T-cell (primary cell): ENCODE measurements around the gene CCT3. TPM values are rescaled to one million over a fixed set of nuclear protein-coding genes. Genes with fewer than 3 reads are reported as not detected.
"Not testable (repeated sequence)": the region's sequence is repeated elsewhere in the genome, so short reads cannot be mapped to it uniquely, and the experiment has no call there.

Source experiments
- ATAC-seq, 4 experiments: fragments of 200-7000 bp in 3 of 4; fragments of 150-1000 bp in 1 of 4; cut with Tn5 transposase; replicated peaks in 1 of 4; 1 replicate in 3 of 4; 2 replicates in 1 of 4; pipeline ENCODE4 v1.10.0; 2021; ENCODE audit warnings: moderate library complexity in 3 of 4, mild to moderate bottlenecking in 2 of 4, moderate number of reproducible peaks in 1 of 4
- CTCF ChIA-PET, 2 donors: fragments of 300-600 bp; sonication (Branson Sonifier 250); formaldehyde crosslinking; loops; one replicate each; lab custom pipeline; 2022; ENCODE audit warnings: antibody characterized with exemption in 2 of 2; lab: Charles Lee
- POLR2A ChIA-PET, 2 donors: fragments of 300-600 bp; sonication (Branson Sonifier 250); formaldehyde crosslinking; loops; one replicate each; lab custom pipeline; 2022; ENCODE audit warnings: antibody characterized with exemption in 2 of 2; lab: Charles Lee
- DNase-seq, 35 experiments: peaks; one replicate each; pipeline versions ENCODE4 v3.0.0 to v3.0.0-alpha.2; 2013 to 2023
- H3K27ac ChIP-seq: one replicate; pipeline ENCODE4 v1.5.1; 2013; ENCODE audit warnings: low read length
- H3K27me3 ChIP-seq, 2 experiments: replicated peaks in 1 of 2; 1 replicate in 1 of 2; 2 replicates in 1 of 2; pipeline versions ENCODE4 v1.6.1 to v1.7.0; 2013; ENCODE audit warnings: low read length in 1 of 2, mixed read lengths in 1 of 2; ENCODE audit not compliant: control insufficient read depth in 2 of 2, insufficient read depth in 2 of 2; ENCODE audit errors: extremely low read depth in 1 of 2
- H3K36me3 ChIP-seq, 2 donors: 1 replicate in 1 of 2; 2 replicates in 1 of 2; pipeline versions ENCODE4 v1.6.1 to v1.7.0; 2013; ENCODE audit warnings: low read length in 1 of 2; ENCODE audit not compliant: control insufficient read depth in 2 of 2, insufficient read depth in 1 of 2; ENCODE audit errors: extremely low read depth in 1 of 2
- H3K4me1 ChIP-seq, 2 experiments: 1 replicate in 1 of 2; 2 replicates in 1 of 2; pipeline versions ENCODE4 v1.6.1 to v1.7.0; 2013; ENCODE audit warnings: low read length in 2 of 2, mixed read lengths in 1 of 2; ENCODE audit not compliant: insufficient read depth in 2 of 2, control insufficient read depth in 1 of 2; ENCODE audit errors: extremely low read depth in 1 of 2
- H3K4me3 ChIP-seq, 2 donors: 1 replicate in 1 of 2; 2 replicates in 1 of 2; pipeline versions ENCODE4 v1.5.1 to v1.7.0; 2013; ENCODE audit warnings: mild to moderate bottlenecking in 2 of 2, low read length in 1 of 2, moderate library complexity in 1 of 2; ENCODE audit not compliant: control insufficient read depth in 1 of 2; ENCODE audit errors: extremely low read depth in 1 of 2
- H3K9me3 ChIP-seq: 2 replicates; pipeline ENCODE4 v1.7.0; 2013
- H3K27ac Mint-ChIP-seq, 2 donors: one replicate each; pipeline ENCODE4 v1.8.0; 2020 to 2021; ENCODE audit warnings: mild to moderate bottlenecking in 2 of 2, mixed read lengths in 2 of 2
- H3K27me3 Mint-ChIP-seq, 2 donors: one replicate each; pipeline ENCODE4 v1.8.0; 2021 to 2022; ENCODE audit warnings: mixed read lengths in 2 of 2
- H3K36me3 Mint-ChIP-seq: one replicate; pipeline ENCODE4 v1.8.0; 2021; ENCODE audit warnings: mixed read lengths
- H3K4me1 Mint-ChIP-seq, 3 donors: one replicate each; pipeline ENCODE4 v1.8.0; 2020 to 2022; ENCODE audit warnings: mixed read lengths in 3 of 3, mild to moderate bottlenecking in 1 of 3
- H3K4me3 Mint-ChIP-seq, 3 donors: one replicate each; pipeline ENCODE4 v1.8.0; 2020 to 2022; ENCODE audit warnings: mild to moderate bottlenecking in 3 of 3, mixed read lengths in 3 of 3, moderate library complexity in 3 of 3
- H3K9me3 Mint-ChIP-seq, 3 donors: one replicate each; pipeline ENCODE4 v1.8.0; 2020 to 2022; ENCODE audit warnings: mixed read lengths in 3 of 3
- WGBS: methylation state at CpG from one replicate; pipeline ENCODE4 v1.1.5; 2013; ENCODE audit warnings: missing lambda C conversion rate; ENCODE audit not compliant: insufficient coverage; 5-methylcytosine and 5-hydroxymethylcytosine counted together
- total RNA-seq, 35 experiments: library from RNA in 6 of 35; stranded (reverse) in 6 of 35; fragments of 120-200 nt in 1 of 35; gene quantifications; one replicate each; pipeline versions ENCODE4 v1.2.1 to v1.2.4 and lab custom pipeline; 2013 to 2026

The CCT3 gene
- total RNA-seq, 5 donors from 2014 or later (not counting 1 experiment from before 2014, with no cell fraction given), result 87.2 to 138 (median 124) TPM

DNA sequence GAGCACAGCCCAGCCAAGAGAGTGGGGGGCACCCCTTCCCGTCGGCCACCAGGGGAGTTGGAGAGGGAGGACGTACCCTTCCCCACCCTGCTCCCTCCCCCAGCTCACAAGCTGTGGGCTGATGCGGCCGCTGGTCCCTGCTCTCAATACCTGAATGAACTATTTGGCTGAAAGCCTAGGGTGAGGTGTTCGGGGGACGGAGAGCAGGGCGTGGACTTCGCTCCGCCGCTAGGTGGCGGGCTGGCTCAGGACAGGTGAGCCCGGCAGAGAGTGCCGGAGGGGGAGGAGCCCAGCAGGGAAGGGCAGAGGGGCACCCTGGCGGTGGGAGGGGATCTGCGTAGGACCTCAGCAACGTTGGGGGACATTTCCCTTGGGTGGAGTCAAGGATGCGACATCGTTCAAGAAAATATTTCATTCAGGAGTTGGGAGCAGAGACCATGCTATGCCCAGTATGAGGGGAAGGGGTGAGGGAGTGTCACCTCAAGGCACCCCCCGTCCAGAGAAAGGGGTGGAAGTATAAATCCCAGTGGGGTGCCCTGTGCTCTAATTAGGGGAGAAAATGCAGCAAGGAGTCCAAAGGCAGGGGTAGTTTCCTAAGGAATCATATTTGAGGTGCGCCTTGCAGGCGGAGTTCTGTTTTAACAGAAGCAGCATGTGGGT is 18.9 kb upstream of the CCT3 start:
- peak; percentile 93 to 98 (median 98) for ATAC-seq
- H3K4me3 Mint-ChIP-seq, result no peak overlapping the region
- CTCF ChIA-PET, result interaction anchor here in 1 of 2 donors (0.7 kb wide), 1 partner anchor 228 kb away, joined by 5 read pairs; no protein-coding TSS in a partner anchor

DNA sequence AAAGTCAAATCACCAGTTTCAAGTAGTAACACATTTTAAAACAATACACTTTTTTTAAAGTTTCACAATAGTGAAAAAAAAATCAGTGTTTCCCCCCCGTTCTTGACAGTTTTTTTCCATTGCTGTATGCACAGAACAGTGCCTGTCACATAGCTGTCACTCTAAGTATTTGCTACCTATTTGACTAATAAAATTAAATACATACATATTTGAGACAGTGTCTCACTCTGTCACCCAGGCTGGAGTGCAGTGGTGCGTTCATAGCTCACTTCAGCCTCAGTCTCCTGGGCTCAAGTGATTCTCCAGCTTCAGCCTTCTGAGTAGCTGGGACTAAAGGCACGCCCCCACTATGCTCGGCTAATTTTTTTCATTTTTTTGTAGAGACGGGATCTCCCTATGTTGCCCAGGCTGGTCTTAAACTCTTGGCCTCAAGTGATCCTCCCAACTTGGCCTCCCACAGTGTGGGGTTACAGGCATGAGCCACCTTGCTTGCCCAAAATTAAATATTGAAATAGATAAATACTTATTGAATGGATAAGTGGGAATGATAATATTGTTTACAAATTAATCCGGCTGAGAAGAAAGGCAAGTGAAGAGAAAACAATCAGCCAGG is 18.3 kb upstream of the CCT3 start:
- Mint-ChIP-seq H3K36me3 (no peaks in the 10 kb centered on the region), H3K27ac (no peak overlapping the region), H3K4me1 (peaks cover 4 to 10% (median 6%) of the 10 kb centered on the region in 3 donors), H3K27me3 (peaks cover 30 to 43% of the 10 kb centered on the region in 2 donors), H3K9me3 (no peaks in the 10 kb centered on the region), H3K4me3 (no peak overlapping the region)
- 50% methylated on average over 1 of the region's 6 CpGs for WGBS
- H3K4me3 ChIP-seq, result no peak overlapping the region
- H3K27me3 ChIP-seq, result peaks cover 0 to 35% of the 10 kb centered on the region in 2 experiments
- H3K27ac ChIP-seq, result no peak overlapping the region
- ChIA-PET POLR2A (interaction anchor here in 1 of 2 donors (0.6 kb wide), 1 partner anchor 458 kb away, joined by 3 read pairs; no protein-coding TSS in a partner anchor), CTCF (interaction anchor here in 1 of 2 donors (0.7 to 1.0 kb wide), 2 partner anchors 98 to 228 kb away, joined by 3 to 5 read pairs; no protein-coding TSS in a partner anchor)
- DNase-seq (no peak), ATAC-seq (no peak)
- no peaks in the 10 kb centered on the region for H3K9me3 ChIP-seq
- H3K4me1 ChIP-seq, result peaks cover 0 to 8% of the 10 kb centered on the region in 2 experiments
- H3K36me3 ChIP-seq, result no peaks in the 10 kb centered on the region

More for the DNA sequence above, 18.9 kb upstream of the CCT3 start:
- Histone ChIP-seq H3K27ac (no peak overlapping the region), H3K4me1 (peaks cover 0 to 8% of the 10 kb centered on the region in 2 experiments), H3K9me3 (no peaks in the 10 kb centered on the region), H3K27me3 (peaks cover 0 to 33% of the 10 kb centered on the region in 2 experiments), H3K4me3 (no peak overlapping the region), H3K36me3 (no peaks in the 10 kb centered on the region)
- Mint-ChIP-seq H3K27ac (peak overlapping the region in 1 of 2 donors; percentile 39), H3K36me3 (no peaks in the 10 kb centered on the region), H3K27me3 (peaks cover 30 to 43% of the 10 kb centered on the region in 2 donors), H3K9me3 (no peaks in the 10 kb centered on the region), H3K4me1 (peaks cover 4 to 10% (median 6%) of the 10 kb centered on the region in 3 donors)
- DNase-seq, result peak; percentile 12 to 76 (median 55)
- 15% methylated on average over 17 of the region's 22 CpGs for WGBS
- POLR2A ChIA-PET, result no interaction called here

DNA sequence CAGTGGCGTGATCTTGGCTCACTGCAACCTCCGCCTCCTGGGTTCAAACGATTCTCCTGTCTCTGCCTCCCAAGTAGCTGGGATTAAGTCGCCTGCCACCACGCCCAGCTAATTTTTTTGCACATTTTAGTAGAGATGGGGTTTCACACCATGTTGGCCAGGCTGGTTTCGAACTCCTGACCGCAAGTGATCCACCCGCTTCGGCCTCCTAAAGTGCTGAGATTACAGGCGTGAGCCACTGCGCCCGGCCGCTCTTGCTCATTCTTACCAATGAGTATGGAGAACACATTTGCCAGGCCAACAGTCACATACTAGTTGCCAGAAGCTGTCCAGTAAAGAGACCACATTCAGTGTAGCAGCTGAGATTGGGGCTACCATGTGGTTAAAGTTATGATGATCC is 14.4 kb upstream of the CCT3 start:
- WGBS, result 100% methylated on average over 3 of the region's 13 CpGs
- H3K4me3 Mint-ChIP-seq, H3K9me3 Mint-ChIP-seq, H3K27ac ChIP-seq, POLR2A ChIA-PET, H3K9me3 ChIP-seq, H3K4me3 ChIP-seq, H3K4me1 ChIP-seq, H3K27ac Mint-ChIP-seq, DNase-seq, H3K36me3 ChIP-seq, H3K36me3 Mint-ChIP-seq, ATAC-seq: not testable (repeated sequence)
- peaks cover 0 to 26% of the 10 kb centered on the region in 2 experiments for H3K27me3 ChIP-seq
- Mint-ChIP-seq H3K27me3 (peaks cover 19 to 24% of the 10 kb centered on the region in 2 donors), H3K4me1 (peaks cover 4 to 10% (median 6%) of the 10 kb centered on the region in 3 donors)
- CTCF ChIA-PET, result interaction anchor here in 1 of 2 donors (1.2 kb wide), 1 partner anchor 10 kb away, joined by 4 read pairs; no protein-coding TSS in a partner anchor

DNA sequence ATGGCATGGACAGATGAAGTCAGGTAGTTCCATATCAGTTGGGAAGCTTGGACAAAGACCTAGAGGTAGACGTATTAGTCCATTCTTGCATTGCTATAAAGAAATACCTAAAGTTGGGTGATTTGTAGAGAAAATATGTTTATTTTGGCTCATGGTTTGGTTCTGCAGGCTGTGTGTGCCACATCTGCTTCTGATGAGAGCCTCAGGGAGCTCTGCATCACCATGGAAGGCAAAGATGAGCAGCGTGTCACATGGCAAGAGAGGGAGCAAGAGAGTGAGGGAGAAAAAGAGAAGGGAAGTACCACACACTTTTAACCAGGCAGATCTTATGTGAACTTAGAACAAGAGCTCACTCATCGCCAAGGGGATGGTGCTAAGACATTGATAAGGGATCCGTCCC is 9.2 kb upstream of the CCT3 start:
- H3K27ac Mint-ChIP-seq, result no peak overlapping the region
- peaks cover 11 to 17% of the 10 kb centered on the region in 2 donors for H3K27me3 Mint-ChIP-seq
- H3K4me1 Mint-ChIP-seq, result no peaks in the 10 kb centered on the region
- Histone ChIP-seq H3K4me3 (no peak overlapping the region), H3K36me3 (no peaks in the 10 kb centered on the region), H3K27ac (no peak overlapping the region), H3K27me3 (peaks cover 0 to 2% of the 10 kb centered on the region in 2 experiments), H3K4me1 (no peaks in the 10 kb centered on the region), H3K9me3 (no peaks in the 10 kb centered on the region)
- no peak overlapping the region for H3K4me3 Mint-ChIP-seq
- no peaks in the 10 kb centered on the region for H3K36me3 Mint-ChIP-seq
- 70% methylated on average over 2 of the region's 4 CpGs for WGBS
- ChIA-PET CTCF (no interaction called here), POLR2A (no interaction called here)
- ATAC-seq (no peak), DNase-seq (no peak)
- no peaks in the 10 kb centered on the region for H3K9me3 Mint-ChIP-seq

GRCh38 chr1:156346636-156347035 is 8.5 kb upstream of the CCT3 start:
- H3K4me3 ChIP-seq, result no peak overlapping the region
- ChIA-PET POLR2A (no interaction called here), CTCF (no interaction called here)
- Mint-ChIP-seq H3K4me1 (no peaks in the 10 kb centered on the region), H3K27me3 (peaks cover 11 to 17% of the 10 kb centered on the region in 2 donors), H3K36me3 (no peaks in the 10 kb centered on the region), H3K4me3 (no peak overlapping the region), H3K9me3 (no peaks in the 10 kb centered on the region), H3K27ac (no peak overlapping the region)
- no peaks in the 10 kb centered on the region for H3K36me3 ChIP-seq
- no peak overlapping the region for H3K27ac ChIP-seq
- 60% methylated on average over 1 of the region's 2 CpGs for WGBS
- ATAC-seq (no peak), DNase-seq (no peak)
- no peaks in the 10 kb centered on the region for H3K27me3 ChIP-seq
- no peaks in the 10 kb centered on the region for H3K9me3 ChIP-seq
- no peaks in the 10 kb centered on the region for H3K4me1 ChIP-seq

- H3K27me3 ChIP-seq, H3K9me3 ChIP-seq, POLR2A ChIA-PET, H3K4me1 ChIP-seq, H3K4me3 Mint-ChIP-seq, DNase-seq, H3K9me3 Mint-ChIP-seq, H3K27ac ChIP-seq, H3K4me3 ChIP-seq, H3K4me1 Mint-ChIP-seq, ATAC-seq, H3K36me3 Mint-ChIP-seq, H3K27ac Mint-ChIP-seq, H3K36me3 ChIP-seq: not testable (repeated sequence)
- CTCF ChIA-PET, result interaction anchor here in 1 of 2 donors (0.6 kb wide), 1 partner anchor 14 kb away, joined by 4 read pairs; no protein-coding TSS in a partner anchor
- peaks cover 11 to 17% of the 10 kb centered on the region in 2 donors for H3K27me3 Mint-ChIP-seq
- WGBS, result no CpG with 5 or more reads among the region's 2 CpGs
Observed at GRCh38 chr1:156346035-156346434, 7.9 kb upstream of the CCT3 start.
